ENCODE data around the gene AK2.
A peak's percentile ranks its signal among the peaks of the same experiment; 100 is the strongest.

AK2 gene

DNA sequence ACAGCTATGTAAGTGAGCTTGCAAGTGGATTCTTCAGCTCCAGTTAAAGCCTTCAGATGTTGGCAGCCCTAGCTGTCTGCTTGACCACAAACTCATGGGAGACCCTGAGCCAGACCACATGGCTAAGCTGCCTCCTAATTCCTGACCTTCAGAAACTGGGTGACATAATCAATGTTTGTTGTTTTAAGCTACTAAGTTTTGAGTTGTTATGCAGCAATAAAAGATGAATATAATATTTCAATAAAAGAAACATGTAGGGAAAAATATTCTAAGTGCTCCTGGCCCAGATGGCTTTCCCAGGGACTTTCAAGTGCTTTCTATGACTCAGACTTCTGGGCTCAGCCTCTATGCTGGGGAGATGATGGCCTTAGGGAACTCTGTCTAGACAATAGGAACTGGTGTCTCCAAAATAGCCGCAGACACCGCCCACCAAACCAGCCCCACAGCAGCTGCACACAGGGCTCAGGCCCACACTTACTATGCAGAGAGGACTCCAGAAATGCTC, 23.9 kb upstream of the AK2 start:
- no peak overlapping the region for H3K18ac ChIP-seq (ENCODE audit: low read length)
- H3K36me3 ChIP-seq (ENCODE audit: control insufficient read depth, insufficient read depth, low read length), result no peaks in the 10 kb centered on the region
- H3K79me2 ChIP-seq (ENCODE audit: control insufficient read depth, insufficient read depth, low read length), result no peaks in the 10 kb centered on the region
- no peaks in the 10 kb centered on the region for H3K27me3 ChIP-seq (ENCODE audit: insufficient read depth, low read length, poor library complexity)
- H3K23ac ChIP-seq (ENCODE audit: low read length), result no peak overlapping the region
- DNase-seq, result no peak
- H2AK5ac ChIP-seq (ENCODE audit: low read length), result no peak overlapping the region
- H2BK5ac ChIP-seq (ENCODE audit: low read length), result no peak overlapping the region
- no peaks in the 10 kb centered on the region for H3K79me1 ChIP-seq (ENCODE audit: low read length)
- H4K8ac ChIP-seq (ENCODE audit: low read depth, low read length), result no peak overlapping the region
- H3K27ac ChIP-seq (ENCODE audit: low read depth, low read length), result no peak overlapping the region
- no peak overlapping the region for H3K4me2 ChIP-seq (ENCODE audit: low read length)
- no peaks in the 10 kb centered on the region for H3K4me1 ChIP-seq (ENCODE audit: control insufficient read depth, low read depth, low read length)
- no peak overlapping the region for H2BK120ac ChIP-seq (ENCODE audit: low read depth, low read length)
- H3K56ac ChIP-seq (ENCODE audit: low read length), result no peak overlapping the region
- no peak overlapping the region for H3K4me3 ChIP-seq (ENCODE audit: low read length)
- H3K9ac ChIP-seq (ENCODE audit: low read length), result no peak overlapping the region
- WGBS (ENCODE audit: extremely low coverage, insufficient coverage, low lambda C conversion rate), result no CpG with 5 or more reads among the region's 2 CpGs
- H2BK15ac ChIP-seq (replicated peaks; ENCODE audit: low read depth), result no peak overlapping the region
- no peak overlapping the region for H3K4ac ChIP-seq (ENCODE audit: low read depth, low read length)
- no peak overlapping the region for H4K5ac ChIP-seq (ENCODE audit: low read length)

DNA sequence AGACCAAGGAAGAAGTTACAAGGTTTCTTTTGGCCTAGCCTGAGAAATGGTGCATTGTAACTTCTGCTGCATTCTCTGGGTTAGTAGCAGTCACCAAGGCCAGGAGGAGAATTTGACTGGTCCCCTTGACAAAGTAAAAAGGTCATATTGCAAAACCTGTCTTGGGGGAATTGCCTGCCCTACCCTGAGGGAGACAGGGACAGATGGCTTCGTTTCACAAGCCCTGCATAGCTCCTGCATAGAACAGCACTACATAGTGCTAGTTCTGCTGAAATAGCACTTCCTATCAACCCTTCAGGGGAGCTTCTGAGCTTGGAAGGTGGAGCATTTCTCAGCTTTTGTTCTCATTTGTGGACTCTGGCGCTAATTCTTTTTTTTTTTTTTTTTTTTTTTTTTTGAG, 20.4 kb upstream of the AK2 start:
- Histone ChIP-seq H2BK15ac (replicated peaks; ENCODE audit: low read depth) (no peak overlapping the region), H2BK120ac (ENCODE audit: low read depth, low read length) (no peak overlapping the region), H3K23ac (ENCODE audit: low read length) (no peak overlapping the region), H3K36me3 (ENCODE audit: control insufficient read depth, insufficient read depth, low read length) (no peaks in the 10 kb centered on the region), H3K27ac (ENCODE audit: low read depth, low read length) (no peak overlapping the region), H3K79me2 (ENCODE audit: control insufficient read depth, insufficient read depth, low read length) (no peaks in the 10 kb centered on the region), H3K4me3 (ENCODE audit: low read length) (no peak overlapping the region), H3K4ac (ENCODE audit: low read depth, low read length) (no peak overlapping the region), H3K79me1 (ENCODE audit: low read length) (no peaks in the 10 kb centered on the region), H3K27me3 (ENCODE audit: insufficient read depth, low read length, poor library complexity) (no peaks in the 10 kb centered on the region), H3K4me2 (ENCODE audit: low read length) (no peak overlapping the region), H2BK5ac (ENCODE audit: low read length) (no peak overlapping the region), H3K56ac (ENCODE audit: low read length) (no peak overlapping the region), H3K9ac (ENCODE audit: low read length) (no peak overlapping the region), H4K8ac (ENCODE audit: low read depth, low read length) (no peak overlapping the region), H2AK5ac (ENCODE audit: low read length) (no peak overlapping the region), H3K18ac (ENCODE audit: low read length) (no peak overlapping the region), H3K4me1 (ENCODE audit: control insufficient read depth, low read depth, low read length) (no peaks in the 10 kb centered on the region), H4K5ac (ENCODE audit: low read length) (no peak overlapping the region)
- no CpG with 5 or more reads among the region's 2 CpGs for WGBS (ENCODE audit: extremely low coverage, insufficient coverage, low lambda C conversion rate)
- no peak for DNase-seq

DNA sequence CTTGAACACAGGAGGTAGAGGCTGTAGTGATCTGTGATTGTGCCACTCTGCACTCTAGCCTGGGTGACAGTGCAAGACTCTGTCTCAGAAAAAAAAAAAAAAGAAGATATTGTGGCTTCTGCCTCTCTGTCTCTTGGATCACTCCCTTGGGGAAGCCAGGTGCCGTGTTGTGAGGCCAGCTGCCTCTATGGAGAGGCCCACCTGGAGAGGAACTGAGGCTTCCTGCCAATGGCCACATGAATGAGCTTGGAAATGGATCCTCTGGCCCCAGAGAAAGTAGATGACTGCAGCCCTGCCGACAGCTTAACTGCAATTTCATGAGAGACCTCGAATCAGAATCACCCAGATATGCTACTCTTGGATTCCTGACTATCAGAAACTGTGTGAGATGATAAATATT, 19.7 kb upstream of the AK2 start:
- Histone ChIP-seq H2BK5ac (ENCODE audit: low read length) (no peak overlapping the region), H2AK5ac (ENCODE audit: low read length) (no peak overlapping the region), H3K18ac (ENCODE audit: low read length) (no peak overlapping the region), H4K8ac (ENCODE audit: low read depth, low read length) (no peak overlapping the region), H3K23ac (ENCODE audit: low read length) (no peak overlapping the region), H3K79me1 (ENCODE audit: low read length) (no peaks in the 10 kb centered on the region), H3K79me2 (ENCODE audit: control insufficient read depth, insufficient read depth, low read length) (no peaks in the 10 kb centered on the region), H2BK120ac (ENCODE audit: low read depth, low read length) (no peak overlapping the region), H3K4me1 (ENCODE audit: control insufficient read depth, low read depth, low read length) (no peaks in the 10 kb centered on the region), H2BK15ac (replicated peaks; ENCODE audit: low read depth) (no peak overlapping the region), H3K9ac (ENCODE audit: low read length) (no peak overlapping the region), H3K4me2 (ENCODE audit: low read length) (no peak overlapping the region), H3K56ac (ENCODE audit: low read length) (no peak overlapping the region), H3K4me3 (ENCODE audit: low read length) (no peak overlapping the region), H4K5ac (ENCODE audit: low read length) (no peak overlapping the region), H3K4ac (ENCODE audit: low read depth, low read length) (no peak overlapping the region), H3K27me3 (ENCODE audit: insufficient read depth, low read length, poor library complexity) (no peaks in the 10 kb centered on the region), H3K27ac (ENCODE audit: low read depth, low read length) (no peak overlapping the region), H3K36me3 (ENCODE audit: control insufficient read depth, insufficient read depth, low read length) (no peaks in the 10 kb centered on the region)
- no CpG with 5 or more reads among the region's 3 CpGs for WGBS (ENCODE audit: extremely low coverage, insufficient coverage, low lambda C conversion rate)
- DNase-seq, result no peak

DNA sequence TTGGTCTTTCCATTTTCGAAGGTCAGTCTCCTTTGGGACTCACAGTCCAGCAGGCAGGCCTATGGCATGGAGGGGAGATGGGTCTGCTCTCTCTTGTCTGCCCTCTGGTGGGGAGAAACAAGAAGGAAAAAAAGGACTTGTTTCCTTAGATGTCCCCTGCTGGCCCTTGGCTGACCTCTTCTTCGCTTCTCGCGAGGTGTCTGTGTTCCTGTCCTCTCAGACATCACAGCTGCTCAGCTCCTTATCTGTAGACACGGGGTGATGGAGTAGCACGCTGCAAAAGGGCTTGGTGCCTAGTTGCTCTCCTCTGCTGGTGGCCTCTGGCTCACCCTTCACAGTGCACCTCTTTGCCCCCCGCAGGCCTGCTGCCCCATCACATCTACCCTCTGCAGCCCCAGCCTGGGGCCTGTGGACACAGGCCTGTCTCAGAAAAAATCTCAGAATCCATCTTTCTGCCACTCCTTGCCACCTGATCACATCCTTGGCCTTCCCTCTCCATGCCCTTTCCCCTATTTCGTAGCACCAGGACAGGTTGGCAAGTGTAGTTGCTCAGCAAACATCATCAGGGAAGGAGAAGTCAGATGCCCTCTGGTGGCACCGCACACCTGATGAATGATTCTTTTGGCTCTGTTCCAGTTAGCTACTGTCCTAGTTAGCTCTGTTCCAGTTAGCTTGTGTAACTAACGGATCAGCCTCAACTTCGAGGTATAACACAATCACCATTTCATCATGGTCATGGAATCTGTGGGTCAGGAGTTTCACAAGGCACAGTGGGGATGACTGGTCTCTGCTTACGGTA, 18.7 kb upstream of the AK2 start:
- H3K4me1 ChIP-seq (ENCODE audit: control insufficient read depth, low read depth, low read length), result no peaks in the 10 kb centered on the region
- H3K18ac ChIP-seq (ENCODE audit: low read length), result no peak overlapping the region
- H2BK120ac ChIP-seq (ENCODE audit: low read depth, low read length), result no peak overlapping the region
- H3K56ac ChIP-seq (ENCODE audit: low read length), result no peak overlapping the region
- H3K27ac ChIP-seq (ENCODE audit: low read depth, low read length), result no peak overlapping the region
- peak; percentile 94 for DNase-seq
- H4K8ac ChIP-seq (ENCODE audit: low read depth, low read length), result no peak overlapping the region
- no peak overlapping the region for H3K9ac ChIP-seq (ENCODE audit: low read length)
- no peak overlapping the region for H2BK5ac ChIP-seq (ENCODE audit: low read length)
- no peak overlapping the region for H2AK5ac ChIP-seq (ENCODE audit: low read length)
- H4K5ac ChIP-seq (ENCODE audit: low read length), result no peak overlapping the region
- H3K4me3 ChIP-seq (ENCODE audit: low read length), result no peak overlapping the region
- no CpG with 5 or more reads among the region's 12 CpGs for WGBS (ENCODE audit: extremely low coverage, insufficient coverage, low lambda C conversion rate)
- H3K79me2 ChIP-seq (ENCODE audit: control insufficient read depth, insufficient read depth, low read length), result no peaks in the 10 kb centered on the region
- H3K27me3 ChIP-seq (ENCODE audit: insufficient read depth, low read length, poor library complexity), result no peaks in the 10 kb centered on the region
- H2BK15ac ChIP-seq (replicated peaks; ENCODE audit: low read depth), result no peak overlapping the region
- no peaks in the 10 kb centered on the region for H3K36me3 ChIP-seq (ENCODE audit: control insufficient read depth, insufficient read depth, low read length)
- H3K4ac ChIP-seq (ENCODE audit: low read depth, low read length), result no peak overlapping the region
- no peak overlapping the region for H3K4me2 ChIP-seq (ENCODE audit: low read length)
- H3K23ac ChIP-seq (ENCODE audit: low read length), result no peak overlapping the region
- no peaks in the 10 kb centered on the region for H3K79me1 ChIP-seq (ENCODE audit: low read length)

DNA sequence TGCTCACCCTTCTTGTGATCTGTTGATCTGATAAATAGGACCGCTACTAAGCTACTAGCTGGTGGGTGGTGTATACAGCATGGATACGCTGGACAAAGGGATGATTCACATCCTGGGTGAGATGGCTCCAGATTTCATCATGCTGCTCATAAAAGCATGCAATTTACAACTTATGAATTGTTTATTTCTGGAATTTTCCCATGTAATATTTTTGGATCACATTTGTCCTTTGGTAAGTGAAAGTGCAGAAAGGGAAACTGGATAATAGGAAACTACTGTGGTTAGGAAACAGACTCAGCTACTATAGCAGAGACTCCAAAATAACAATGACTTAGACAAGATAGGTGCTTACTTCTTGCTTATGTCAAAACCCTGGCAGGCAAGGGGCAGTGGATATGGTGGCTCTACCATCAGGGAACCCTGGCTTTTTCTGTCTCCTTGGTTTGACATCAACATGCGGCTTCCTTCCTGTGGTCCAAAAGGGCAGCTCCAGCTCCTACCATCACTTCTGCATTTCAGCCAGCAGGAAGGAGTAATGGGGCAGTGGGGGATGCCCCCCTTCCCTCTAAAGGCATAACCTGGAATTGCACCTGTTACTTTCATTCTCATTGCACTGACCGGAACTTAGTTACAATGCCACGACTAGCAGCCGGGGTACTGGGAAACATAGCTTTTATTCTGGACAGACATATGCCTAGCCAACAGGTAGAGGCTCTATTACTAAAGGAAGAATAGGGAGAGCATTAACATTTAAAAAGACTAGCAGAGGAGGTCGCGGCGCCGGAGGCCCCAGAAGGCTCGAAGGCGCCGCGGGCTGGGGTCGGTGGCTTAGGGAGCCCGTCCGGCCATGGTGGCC, 13.8 kb upstream of the AK2 start:
- no peak overlapping the region for H3K27ac ChIP-seq (ENCODE audit: low read depth, low read length)
- no CpG with 5 or more reads among the region's 17 CpGs for WGBS (ENCODE audit: extremely low coverage, insufficient coverage, low lambda C conversion rate)

More for the DNA sequence above, 13.8 kb upstream of the AK2 start:
- Histone ChIP-seq H3K36me3 (ENCODE audit: control insufficient read depth, insufficient read depth, low read length) (no peaks in the 10 kb centered on the region), H3K9ac (ENCODE audit: low read length) (no peak overlapping the region), H3K4ac (ENCODE audit: low read depth, low read length) (no peak overlapping the region), H2BK5ac (ENCODE audit: low read length) (no peak overlapping the region), H3K4me3 (ENCODE audit: low read length) (no peak overlapping the region), H3K79me2 (ENCODE audit: control insufficient read depth, insufficient read depth, low read length) (no peaks in the 10 kb centered on the region), H2BK120ac (ENCODE audit: low read depth, low read length) (no peak overlapping the region), H4K8ac (ENCODE audit: low read depth, low read length) (no peak overlapping the region), H3K79me1 (ENCODE audit: low read length) (no peaks in the 10 kb centered on the region), H3K27me3 (ENCODE audit: insufficient read depth, low read length, poor library complexity) (no peaks in the 10 kb centered on the region), H2BK15ac (replicated peaks; ENCODE audit: low read depth) (no peak overlapping the region), H3K4me2 (ENCODE audit: low read length) (no peak overlapping the region), H4K5ac (ENCODE audit: low read length) (no peak overlapping the region), H3K23ac (ENCODE audit: low read length) (no peak overlapping the region), H3K18ac (ENCODE audit: low read length) (no peak overlapping the region), H3K56ac (ENCODE audit: low read length) (no peak overlapping the region), H2AK5ac (ENCODE audit: low read length) (no peak overlapping the region), H3K4me1 (ENCODE audit: control insufficient read depth, low read depth, low read length) (peaks cover 2% of the 10 kb centered on the region)
- no peak for DNase-seq

All from mesendoderm (in vitro differentiated cells).